GM18526 (cell line): ENCODE measurements around the gene SV2C.

Experiments
- POLR2A ChIP-seq: IDR thresholded peaks from 3 replicates; pipeline ENCODE4 v1.6.1; 2011; ENCODE audit not compliant: insufficient read length; ENCODE audit errors: extremely low read depth

SV2C gene

DNA sequence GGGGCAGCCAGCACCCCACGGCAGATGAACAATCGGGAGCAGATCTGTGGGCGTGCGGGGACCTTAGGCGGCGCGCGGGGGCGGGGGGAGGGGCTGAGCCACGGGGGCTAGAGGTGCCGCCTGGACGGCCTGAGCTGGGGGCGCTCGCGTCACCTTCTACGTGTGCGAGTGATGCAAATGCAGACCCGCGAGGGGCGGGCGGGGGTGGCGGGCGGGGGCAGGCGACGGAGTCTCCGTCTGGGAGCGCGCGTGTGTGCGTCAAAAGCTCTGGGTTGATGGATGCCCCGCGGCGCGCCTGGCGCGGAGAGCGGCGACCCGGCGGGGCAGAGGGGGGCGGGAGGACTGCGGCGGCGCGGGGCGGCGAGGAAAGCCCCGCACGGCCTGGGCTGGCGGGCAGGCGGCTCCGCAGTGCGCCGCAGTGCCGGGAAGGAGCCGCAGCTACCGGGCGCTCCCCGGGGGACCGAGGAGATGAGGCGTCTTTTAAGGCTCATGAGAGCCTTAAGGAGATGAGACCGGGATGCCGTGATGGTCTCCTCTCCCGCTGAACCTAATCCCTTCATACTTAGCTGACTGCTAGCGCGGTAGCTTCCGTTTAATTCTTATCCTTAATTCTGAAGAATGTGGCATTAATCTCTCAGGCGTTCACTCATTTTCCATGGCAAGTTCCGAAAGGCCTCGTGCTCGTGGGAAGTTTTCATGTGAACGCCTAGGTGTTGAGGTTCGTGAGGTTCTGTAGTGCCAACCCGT is 1.5 kb downstream of the SV2C start:
- TF ChIP-seq POLR2A: no peak

DNA sequence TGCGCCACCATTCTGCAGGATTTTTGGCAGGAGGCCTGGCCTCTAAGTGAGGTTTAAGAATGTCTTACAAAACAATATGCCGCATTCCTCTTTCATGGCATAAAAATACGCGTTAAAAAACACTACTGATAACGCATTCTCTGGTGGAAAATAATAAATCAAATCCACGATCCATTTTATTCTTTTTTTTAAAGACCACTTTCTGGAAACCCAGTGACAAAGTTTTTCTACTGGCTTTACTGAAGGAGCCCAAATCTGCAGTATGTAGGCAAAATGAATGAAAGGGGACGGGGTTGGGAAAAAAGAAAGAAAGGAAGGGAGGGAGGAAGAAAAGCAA is 2.0 kb downstream of the SV2C start:
- no peak for TF ChIP-seq POLR2A

DNA sequence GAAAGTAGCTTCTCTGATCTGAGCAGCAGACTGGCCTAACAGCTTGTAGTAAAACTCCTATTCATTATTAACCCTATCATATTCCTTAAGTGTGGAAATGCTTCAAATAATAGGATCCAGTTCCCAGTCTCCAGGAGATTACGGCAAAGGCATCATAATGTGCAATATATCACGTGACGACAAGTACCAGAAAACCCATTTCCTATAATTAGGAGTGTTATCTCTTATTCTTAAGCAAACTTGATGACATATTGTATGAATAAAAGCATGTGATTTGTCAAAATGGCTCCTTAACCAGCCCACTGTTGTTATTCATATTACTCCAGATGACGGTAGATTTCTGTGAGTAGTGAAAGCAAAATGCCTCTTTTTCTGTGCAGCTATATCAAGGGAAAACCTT is 2.9 kb downstream of the SV2C start:
- no peak for TF ChIP-seq POLR2A

DNA sequence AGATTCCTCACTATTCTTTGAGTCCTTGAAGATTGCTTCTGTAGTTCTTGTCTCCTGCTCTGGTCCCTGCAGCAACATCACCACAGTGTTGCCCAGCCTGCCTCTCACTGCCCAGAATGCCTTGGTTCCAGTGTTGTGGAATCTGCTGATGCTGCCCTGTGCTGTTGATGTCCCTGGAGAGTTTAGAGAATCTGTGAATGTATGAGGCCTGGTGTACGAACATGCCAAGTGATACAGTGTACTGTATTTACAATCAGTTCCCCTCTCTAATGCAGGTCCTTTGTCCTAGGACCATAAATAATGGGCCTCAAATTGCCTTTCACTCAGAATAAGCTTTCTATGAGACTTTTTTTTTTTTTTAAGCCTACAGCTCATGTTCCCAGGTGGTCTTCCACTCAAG is 8.2 kb downstream of the SV2C start:
- no peak for TF ChIP-seq POLR2A

DNA sequence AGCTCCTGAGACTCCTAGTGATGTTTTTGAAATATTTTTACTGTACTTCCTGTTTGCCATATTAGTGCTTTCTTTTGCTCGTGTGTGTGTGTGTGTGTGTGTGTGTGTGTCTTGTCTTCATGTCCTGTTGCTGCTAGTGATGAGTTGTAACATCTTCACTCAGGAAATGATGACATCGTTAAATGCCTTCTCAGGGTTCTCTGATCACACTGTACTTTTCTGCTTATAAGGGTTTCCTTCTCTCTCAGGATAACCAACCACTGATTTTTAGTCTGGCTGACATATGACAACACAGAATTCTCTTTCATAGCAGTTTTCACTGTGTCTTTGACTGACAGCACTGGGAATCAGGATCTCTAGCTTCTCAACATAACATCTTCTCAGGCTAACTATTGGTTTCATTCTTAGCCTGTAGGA is 16.1 kb downstream of the SV2C start:
- TF ChIP-seq POLR2A: no peak

DNA sequence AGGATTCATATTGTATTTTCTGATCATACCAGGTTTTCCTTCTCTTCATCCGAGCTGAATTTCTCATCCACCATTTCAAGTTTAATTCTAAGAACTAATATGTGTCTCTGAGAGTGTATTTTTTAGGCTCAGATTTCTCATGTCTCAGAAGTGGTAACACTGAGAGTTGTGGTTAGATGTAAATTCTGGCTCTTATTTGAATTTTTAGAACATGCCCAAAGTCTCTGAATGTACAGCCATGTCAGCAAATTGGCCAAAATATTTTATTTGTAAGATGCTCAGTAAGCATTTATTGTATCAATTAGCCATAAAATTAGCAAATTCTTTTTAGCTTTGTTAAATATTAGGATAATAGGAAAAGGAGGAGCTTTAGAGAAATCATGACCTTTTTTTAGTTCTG is 16.6 kb downstream of the SV2C start:
- no peak for TF ChIP-seq POLR2A

DNA sequence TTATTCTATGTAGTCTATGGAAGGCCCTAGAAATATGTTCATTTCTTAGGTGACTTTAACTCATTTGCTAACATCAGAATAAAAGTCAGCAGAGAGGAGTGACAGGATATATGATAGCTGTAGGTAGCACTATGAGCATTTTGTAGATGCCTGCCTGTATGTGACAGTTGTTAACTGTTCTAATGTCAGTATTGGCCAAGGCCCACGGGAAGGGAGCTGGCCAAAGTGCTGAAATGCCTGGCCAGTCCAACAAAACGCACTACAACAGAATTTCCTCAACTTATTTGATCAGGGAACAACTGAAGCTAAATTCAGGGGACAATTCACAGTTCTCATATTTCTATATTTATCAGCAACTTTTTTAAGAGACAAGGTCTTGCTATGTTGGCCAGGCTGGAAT is 20.8 kb downstream of the SV2C start:
- no peak for TF ChIP-seq POLR2A

DNA sequence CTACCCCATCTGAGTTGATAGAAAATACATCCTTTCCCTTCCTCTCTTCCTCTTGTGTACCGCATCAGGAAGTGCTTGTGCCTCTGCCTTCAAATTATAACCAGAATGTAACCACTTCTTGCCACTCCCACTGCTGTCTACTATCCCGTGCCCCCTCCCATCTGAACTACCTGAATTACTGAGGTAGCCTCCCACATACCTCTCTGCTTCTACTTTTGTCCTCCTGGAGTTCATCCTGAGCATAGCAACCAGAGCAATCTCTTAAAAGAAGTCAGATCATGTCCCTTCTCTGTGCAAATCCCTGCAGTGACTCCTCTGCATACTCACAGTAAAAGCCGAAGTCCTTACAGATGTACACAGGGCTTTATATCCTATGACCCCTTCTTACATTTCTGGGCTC is 23.0 kb downstream of the SV2C start:
- no peak for TF ChIP-seq POLR2A

DNA sequence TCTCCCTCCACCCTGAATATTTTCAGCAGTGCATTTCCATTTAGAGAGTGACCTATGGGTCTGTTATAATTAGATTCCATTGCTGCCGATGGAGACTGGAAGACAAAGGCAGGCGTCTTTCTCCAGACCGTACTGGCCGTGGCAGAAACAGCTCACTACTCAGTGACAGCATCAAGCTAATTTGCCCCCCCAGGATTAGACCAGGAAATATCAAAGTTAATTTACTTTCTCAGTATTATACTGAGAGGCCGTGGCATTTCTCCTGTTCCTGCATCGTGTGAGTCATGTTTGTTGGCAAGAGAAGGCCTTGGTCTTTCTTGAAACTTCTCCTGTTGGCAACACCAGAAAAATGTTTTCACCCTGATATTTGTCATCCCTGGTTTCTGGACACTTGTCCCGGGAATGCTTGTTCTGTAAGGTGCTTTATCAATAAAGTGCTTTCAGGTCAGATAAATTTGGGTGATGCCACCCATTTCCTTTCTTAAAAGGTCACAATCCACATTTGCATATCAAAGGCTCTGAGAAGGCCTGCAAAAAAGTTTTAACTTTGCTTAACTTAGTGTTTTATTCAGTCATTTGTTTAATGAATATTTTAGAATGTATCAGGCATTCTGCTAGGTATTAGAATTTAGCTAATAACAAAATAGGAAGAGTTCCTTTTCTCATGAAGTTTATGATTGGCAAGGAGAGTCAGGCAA is 28.4 kb downstream of the SV2C start:
- TF ChIP-seq POLR2A: no peak

DNA sequence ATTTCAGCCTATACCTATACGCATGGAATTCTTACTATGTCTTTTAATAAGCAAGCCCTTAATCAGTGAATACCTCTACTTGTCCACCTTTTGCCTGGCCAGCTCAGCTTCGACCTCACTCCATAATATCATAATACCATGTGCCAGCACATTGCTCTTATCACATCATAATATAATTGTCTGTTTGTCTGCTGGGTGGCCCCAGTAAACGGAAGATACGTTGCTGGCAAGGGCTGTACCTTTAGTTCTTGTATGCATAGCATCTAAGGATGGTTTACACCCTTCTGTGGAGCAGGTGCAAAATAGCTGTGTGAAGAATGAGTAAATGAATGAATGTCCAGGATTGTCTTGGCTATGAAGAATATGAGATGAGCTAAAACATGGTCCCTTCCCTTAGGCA is 29.9 kb downstream of the SV2C start:
- no peak for TF ChIP-seq POLR2A

DNA sequence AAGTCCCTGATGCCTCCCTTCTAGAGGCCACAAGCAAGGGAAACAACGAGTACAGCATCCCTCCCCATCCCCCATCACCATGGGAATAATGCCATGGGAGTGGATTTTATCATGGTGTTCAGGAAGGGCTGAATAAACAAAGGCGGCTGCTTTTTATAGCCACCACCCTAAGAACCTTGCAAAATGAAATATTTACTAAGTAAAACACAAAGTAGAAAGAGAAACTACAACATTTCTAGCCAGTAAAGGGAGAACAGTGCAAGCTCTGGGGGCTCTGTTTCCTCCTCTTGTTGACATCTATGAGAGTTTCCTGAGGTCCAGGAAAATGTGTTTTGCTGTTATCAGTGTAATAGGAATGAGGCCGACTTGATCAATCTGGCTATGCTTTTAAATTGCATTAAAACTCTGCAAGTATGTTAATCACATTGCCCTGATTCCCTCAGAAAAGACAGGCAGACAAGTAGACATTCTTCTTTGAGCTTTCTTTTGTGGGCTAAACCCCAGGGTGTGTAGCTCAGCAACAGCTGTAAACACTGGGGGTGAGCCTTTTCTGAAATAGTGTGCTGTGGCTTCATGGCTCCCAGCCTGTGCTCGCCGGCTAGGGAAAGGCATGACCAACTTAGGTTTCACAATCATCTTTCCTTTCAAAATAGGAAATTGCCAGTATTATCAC is 31.1 kb downstream of the SV2C start:
- TF ChIP-seq POLR2A: no peak

DNA sequence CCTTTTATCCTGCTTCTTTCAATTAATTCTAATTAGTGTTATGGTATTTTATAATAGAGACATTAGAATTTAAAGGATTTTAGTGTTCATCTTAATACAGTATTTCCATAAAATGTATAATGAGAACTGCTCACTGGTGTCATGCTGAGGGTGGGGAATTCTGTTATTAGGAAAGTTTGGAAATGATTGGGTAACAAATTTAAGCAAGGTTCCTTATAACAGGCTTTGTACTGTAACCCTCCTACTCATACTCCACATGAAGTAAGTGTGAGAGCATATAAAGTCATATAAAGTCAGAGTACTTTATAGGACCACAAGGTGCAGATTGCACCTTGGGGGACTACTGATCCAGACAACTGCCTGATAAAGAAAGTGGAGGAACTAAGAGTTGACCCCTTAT is 42.2 kb downstream of the SV2C start:
- TF ChIP-seq POLR2A: no peak

DNA sequence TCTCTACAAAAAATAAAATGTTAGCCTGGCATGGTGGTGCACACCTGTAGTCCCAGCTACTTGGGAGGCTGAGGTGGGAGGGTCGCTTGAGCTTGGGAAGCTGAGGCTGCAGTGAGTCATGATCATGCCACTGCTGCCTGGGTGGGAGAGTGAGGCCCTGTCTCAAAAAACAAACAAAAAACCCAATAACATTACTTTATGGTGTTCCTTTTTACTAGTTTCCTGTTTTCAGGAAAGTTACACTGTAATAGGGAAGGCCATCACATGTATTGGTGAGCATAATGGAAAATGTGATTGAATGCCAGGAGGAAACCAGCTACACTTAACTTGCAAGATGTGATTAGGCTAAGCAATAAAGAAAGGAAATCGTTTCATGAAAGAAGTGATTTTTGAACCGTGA is 42.7 kb downstream of the SV2C start:
- TF ChIP-seq POLR2A: no peak

DNA sequence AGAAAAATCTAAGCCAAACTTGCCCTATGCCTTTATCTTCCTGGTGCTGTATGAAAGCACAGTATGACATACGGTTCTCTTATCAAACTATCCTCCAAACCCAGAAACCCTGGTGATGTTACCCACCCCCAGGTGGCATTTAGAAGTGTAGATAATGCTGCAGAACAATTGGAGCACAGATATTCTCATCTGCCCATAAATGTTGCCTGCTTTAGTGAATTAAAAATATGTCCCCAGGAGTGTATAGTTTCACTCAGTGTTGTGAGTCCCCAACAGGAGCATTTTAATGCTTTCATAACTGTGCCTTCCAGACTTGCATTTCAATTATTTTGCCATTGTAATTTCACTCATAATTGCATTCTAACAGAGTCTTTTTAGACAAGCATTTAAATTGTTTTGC is 50.8 kb downstream of the SV2C start:
- TF ChIP-seq POLR2A: no peak

DNA sequence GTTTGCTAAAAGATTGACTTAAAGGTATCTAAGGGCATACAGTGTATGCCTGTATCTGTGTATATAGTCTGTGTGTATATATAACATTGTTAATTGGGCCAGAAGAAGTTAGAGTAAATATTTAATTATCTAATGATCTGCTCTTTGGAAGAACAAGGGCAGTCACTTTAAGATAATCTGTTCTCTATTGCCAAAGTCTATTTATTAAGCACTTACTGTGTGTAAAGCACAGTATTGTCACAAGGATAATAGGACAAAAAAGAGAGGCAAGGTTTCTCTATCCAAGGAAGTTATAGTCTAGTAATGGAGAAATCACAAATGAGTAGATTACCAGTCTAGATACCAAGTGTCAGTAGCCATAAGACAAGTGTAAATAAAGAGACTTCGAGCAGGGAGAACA is 51.5 kb downstream of the SV2C start:
- TF ChIP-seq POLR2A: no peak

DNA sequence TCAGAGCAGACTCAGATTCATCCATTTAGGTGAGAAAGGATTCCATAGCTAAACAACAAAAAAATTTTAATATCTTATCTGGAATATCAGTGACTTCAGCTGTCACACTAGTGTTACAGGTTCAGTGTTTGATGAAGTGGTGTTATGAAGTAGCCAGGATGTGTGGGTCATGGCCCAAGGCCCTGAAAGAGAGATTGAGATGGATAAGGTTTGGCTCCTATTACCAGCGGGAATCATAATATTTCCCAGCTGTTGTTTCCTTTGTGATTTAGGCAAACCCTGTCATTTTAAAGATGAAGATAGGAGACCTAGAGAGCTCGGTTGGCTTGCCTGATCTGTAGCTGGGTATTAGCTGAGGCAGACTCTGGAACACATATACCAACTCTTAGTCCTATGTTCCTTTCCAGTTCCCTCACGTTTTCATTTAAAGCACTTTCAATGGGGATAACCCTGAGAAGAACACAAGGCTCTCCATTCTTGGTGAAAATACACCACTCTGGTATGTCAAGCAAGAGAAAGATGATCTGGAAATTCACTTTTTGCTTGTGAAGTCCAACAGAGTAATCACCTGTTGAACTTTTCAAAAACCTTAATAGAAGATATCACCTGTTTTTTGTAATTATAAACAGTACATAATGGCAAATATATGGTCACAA is 54.8 kb downstream of the SV2C start:
- no peak for TF ChIP-seq POLR2A

DNA sequence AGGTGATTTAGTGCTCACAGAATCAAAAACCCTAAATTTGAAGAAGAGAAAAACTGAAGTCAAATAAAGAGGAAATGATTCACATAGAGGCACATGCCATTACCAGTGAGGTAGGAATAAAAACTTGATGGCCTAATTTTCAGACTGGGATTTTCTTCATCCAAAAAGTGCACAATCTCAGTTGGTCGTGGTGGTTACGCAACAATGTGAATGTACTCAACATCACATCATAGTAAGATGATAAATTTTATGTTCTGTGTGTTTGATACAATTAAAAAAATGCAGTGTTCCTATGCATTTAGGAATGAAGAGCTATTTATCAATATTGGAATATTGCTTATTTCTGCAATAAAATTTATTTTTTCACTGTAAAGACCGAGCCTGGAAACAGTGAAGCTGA is 60.7 kb downstream of the SV2C start:
- TF ChIP-seq POLR2A: no peak
